Measurements from ENCODE around the gene ZAP70.

DNA sequence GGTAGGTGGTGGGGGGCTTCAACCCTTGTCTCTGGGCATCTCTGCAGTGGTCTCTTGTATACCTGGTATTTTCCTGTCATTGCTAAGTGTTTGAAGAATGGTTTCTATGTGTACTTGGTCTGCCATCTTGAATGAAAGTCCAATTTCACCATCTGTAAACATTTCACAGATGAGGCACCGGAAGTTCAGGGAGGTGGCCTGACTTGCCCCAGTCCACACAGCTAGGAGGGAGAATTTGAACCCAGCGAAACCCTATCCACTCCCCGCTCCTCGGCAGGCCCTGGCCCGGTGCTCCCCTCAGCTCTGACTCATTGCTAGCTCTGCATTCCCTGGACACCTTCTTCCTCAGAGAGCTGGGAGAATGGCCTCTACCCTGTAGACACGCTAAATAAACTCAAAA lies 30.5 kb downstream of the ZAP70 start:
- TF ChIP-seq GATA2 (IDR thresholded peaks at IDR 0.05; ENCODE audit: low read depth, low read length): no peak
- no peak for TF ChIP-seq GATA3 (IDR thresholded peaks at IDR 0.05; ENCODE audit: low read depth, low read length)

Measured in SH-SY5Y (cell line).